Activated T-helper 17 cell treated with anti-CD3 and anti-CD28 coated beads, Interleukin-2, amount 50 U/mL, for 72 hours (primary cell): ENCODE data around the gene TUBB2B. TPM values are rescaled to one million over a fixed set of nuclear protein-coding genes. Genes with fewer than 3 reads are reported as not detected.

Source experiments
- ATAC-seq: fragments of 150-1000 bp; cut with Tn5 transposase; replicated peaks from 2 replicates; pipeline ENCODE4 v1.10.0; 2021; ENCODE audit warnings: mild to moderate bottlenecking, moderate library complexity
- H3K27ac Mint-ChIP-seq: one replicate; pipeline ENCODE4 v1.8.0; 2022; ENCODE audit warnings: mixed read lengths
- H3K27me3 Mint-ChIP-seq: one replicate; pipeline ENCODE4 v1.8.0; 2022; ENCODE audit warnings: mixed read lengths
- H3K36me3 Mint-ChIP-seq: one replicate; pipeline ENCODE4 v1.8.0; 2022; ENCODE audit warnings: low read depth, mild to moderate bottlenecking, mixed read lengths
- H3K4me1 Mint-ChIP-seq: one replicate; pipeline ENCODE4 v1.8.0; 2022; ENCODE audit warnings: mixed read lengths
- H3K4me3 Mint-ChIP-seq: one replicate; pipeline ENCODE4 v1.8.0; 2022; ENCODE audit warnings: mild to moderate bottlenecking, mixed read lengths
- H3K9me3 Mint-ChIP-seq: one replicate; pipeline ENCODE4 v1.8.0; 2022; ENCODE audit warnings: mixed read lengths
- total RNA-seq, 2 donors: library from RNA; stranded (reverse); gene quantifications; one replicate each; pipeline ENCODE4 v1.2.3, GENCODE V29; 2022

The TUBB2B gene
- total RNA-seq, 2 donors from 2014 or later = 0.35 TPM; not detected in 1

DNA sequence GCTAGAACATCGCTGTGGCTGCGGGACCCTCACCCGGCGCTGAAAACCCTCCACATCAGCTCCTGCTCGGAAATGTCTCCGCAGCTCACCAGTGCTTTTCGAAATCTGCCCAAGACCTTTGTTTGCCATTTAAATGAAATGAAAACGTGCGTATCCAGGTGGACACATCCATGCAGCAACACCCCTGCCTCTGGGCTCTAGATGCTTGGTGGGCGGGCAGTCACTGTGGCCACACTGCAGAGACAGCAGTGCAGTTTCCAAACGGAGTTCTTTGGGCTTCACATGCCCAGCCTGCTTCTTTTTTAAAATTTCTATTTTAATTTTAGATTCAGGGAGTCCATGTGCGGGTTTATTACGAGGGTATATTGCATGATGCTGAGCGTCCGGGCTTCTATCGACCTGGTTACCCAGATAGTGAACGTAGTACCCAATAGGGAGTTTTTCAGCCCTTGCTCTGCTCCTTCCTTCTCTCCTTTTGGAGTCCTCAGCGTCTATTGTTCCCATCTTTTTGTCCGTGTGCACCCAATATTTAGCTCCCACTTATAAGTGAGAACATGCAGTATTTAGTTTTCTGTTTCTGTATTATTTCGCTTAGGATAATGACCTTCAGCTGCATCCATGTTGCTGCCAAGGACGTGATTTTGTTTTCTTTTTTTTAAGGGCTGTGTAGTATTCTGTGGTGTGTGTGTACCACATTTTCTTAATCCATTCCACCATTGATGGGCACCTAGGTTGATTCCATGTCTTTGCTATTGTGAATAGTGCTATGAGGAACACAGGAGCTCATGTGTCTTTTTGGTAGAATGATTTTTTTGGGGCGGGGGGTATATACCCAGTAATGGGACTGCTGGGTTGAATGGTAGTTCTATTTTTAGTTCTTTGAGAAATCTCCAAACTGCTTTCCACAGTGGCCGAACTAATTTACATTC is 4.8 kb upstream of the TUBB2B start:
- peaks cover 6% of the 10 kb centered on the region for H3K36me3 Mint-ChIP-seq
- ATAC-seq = no peak
- no peak overlapping the region for H3K27ac Mint-ChIP-seq
- peaks cover 65% of the 10 kb centered on the region for H3K27me3 Mint-ChIP-seq
- no peaks in the 10 kb centered on the region for H3K9me3 Mint-ChIP-seq
- H3K4me1 Mint-ChIP-seq = peaks cover 14% of the 10 kb centered on the region
- peak overlapping the region; percentile 81 for H3K4me3 Mint-ChIP-seq

DNA sequence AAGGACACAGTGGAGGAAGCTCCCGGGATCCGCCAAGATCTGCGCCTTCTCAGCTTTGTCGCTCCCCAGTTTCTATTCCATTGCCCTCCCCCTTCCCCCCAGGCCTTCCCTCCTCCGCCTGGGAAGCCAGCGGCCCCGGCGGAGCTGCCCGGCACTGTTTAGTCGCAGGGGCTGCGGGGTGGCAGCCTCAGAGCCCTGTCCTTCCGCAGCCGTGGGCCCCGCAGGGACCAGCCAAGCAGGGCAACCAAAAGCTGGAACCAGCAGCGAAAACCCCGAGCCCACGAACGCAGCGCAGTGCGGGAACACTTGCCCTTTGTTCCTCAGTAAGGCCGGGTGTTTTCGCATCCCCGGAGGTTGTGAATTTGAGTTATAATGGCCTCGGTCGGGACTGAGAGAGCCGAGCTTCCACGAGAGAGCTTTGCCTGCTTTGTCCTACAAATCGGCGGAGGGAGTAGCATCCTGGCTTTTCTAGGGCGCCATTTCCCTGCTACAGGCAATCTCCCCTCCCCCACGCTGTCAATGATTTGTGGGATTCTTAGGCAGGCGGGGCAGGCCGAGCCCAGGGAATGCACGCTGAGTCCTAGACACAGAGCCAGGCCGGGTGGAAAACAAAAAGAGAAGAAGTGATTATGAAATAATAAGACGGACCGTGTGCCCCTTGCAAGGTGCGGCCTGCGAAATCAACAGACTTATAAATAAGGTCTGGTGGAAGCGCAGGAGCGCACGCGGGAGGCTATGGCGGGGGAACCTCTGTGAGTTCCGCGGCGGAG is 4.0 kb upstream of the TUBB2B start:
- Mint-ChIP-seq H3K36me3 (peaks cover 6% of the 10 kb centered on the region), H3K27ac (no peak overlapping the region), H3K4me1 (peaks cover 14% of the 10 kb centered on the region), H3K9me3 (no peaks in the 10 kb centered on the region), H3K27me3 (peaks cover 69% of the 10 kb centered on the region), H3K4me3 (peak overlapping the region; percentile 81)
- ATAC-seq = no peak

DNA sequence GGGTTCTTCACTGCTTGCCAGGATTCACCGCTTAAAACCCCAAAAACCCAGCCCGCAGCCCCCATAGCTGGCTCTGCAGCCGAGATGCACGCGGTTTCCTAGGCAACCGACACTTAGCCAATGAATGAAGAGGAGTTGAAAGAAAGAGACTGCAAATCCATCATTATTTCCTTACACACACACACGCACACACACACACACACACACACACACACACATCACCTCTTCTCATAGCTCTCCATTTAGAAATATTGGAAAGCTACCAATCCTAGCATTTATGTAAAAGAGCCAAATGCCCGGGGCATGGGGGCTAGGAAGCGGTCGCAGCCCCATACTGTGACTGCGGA is 3.4 kb upstream of the TUBB2B start:
- H3K9me3 Mint-ChIP-seq = no peaks in the 10 kb centered on the region
- peaks cover 14% of the 10 kb centered on the region for H3K4me1 Mint-ChIP-seq
- H3K4me3 Mint-ChIP-seq = peak overlapping the region; percentile 81
- H3K27me3 Mint-ChIP-seq = peaks cover 69% of the 10 kb centered on the region
- peaks cover 6% of the 10 kb centered on the region for H3K36me3 Mint-ChIP-seq
- H3K27ac Mint-ChIP-seq = no peak overlapping the region
- ATAC-seq = no peak

DNA sequence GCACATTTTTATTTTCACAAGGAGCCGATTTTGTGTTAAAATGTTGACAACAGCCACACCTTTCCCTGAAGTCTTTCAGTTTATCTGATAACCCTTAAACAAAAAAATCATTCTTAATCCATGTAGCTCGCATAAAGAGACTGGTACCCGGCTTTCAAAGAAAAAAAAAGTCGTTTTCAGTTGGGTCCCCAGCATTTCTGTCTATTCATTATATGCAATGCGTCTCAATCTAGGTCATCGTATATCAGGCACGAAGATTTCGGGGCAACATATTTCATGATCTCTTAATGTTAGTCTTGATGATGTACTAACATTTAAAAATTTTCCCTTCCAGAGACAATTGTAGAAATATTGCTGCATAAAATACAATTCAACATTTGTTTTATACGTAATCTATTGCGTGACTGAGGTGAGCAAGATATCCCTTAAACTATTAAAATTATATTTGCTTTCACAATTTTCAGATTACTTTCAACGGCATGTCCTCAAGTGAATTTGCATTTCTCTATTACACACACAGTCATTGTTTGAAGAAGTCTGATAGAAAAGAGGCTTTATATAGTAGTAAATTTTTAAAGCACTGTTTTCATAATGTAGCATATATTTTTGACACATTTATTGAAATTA is 2.9 kb upstream of the TUBB2B start:
- Mint-ChIP-seq H3K9me3 (no peaks in the 10 kb centered on the region), H3K4me1 (peaks cover 14% of the 10 kb centered on the region), H3K4me3 (peak overlapping the region; percentile 81), H3K27me3 (peaks cover 64% of the 10 kb centered on the region), H3K36me3 (peaks cover 6% of the 10 kb centered on the region), H3K27ac (no peak overlapping the region)
- no peak for ATAC-seq

- peak overlapping the region; percentile 81 for H3K4me3 Mint-ChIP-seq
- peaks cover 6% of the 10 kb centered on the region for H3K36me3 Mint-ChIP-seq
- peak; percentile 50 for ATAC-seq
- H3K27me3 Mint-ChIP-seq = peaks cover 64% of the 10 kb centered on the region
- peaks cover 14% of the 10 kb centered on the region for H3K4me1 Mint-ChIP-seq
- no peaks in the 10 kb centered on the region for H3K9me3 Mint-ChIP-seq
- H3K27ac Mint-ChIP-seq = no peak overlapping the region
These were observed 2.2 kb upstream of the TUBB2B start for GRCh38 chr6:3229566-3230178.

- peak; percentile 50 for ATAC-seq
- peak overlapping the region; percentile 81 for H3K4me3 Mint-ChIP-seq
- H3K4me1 Mint-ChIP-seq = peaks cover 14% of the 10 kb centered on the region
- H3K27ac Mint-ChIP-seq = peak overlapping the region; percentile 26
- H3K36me3 Mint-ChIP-seq = peaks cover 6% of the 10 kb centered on the region
- H3K9me3 Mint-ChIP-seq = no peaks in the 10 kb centered on the region
- peaks cover 60% of the 10 kb centered on the region for H3K27me3 Mint-ChIP-seq
These were observed 1.5 kb upstream of the TUBB2B start for GRCh38 chr6:3228771-3229565.

GRCh38 chr6:3228046-3228671 is 706 bp upstream of the TUBB2B start:
- no peak overlapping the region for H3K27ac Mint-ChIP-seq
- peak overlapping the region; percentile 81 for H3K4me3 Mint-ChIP-seq
- peaks cover 6% of the 10 kb centered on the region for H3K36me3 Mint-ChIP-seq
- no peak for ATAC-seq
- H3K4me1 Mint-ChIP-seq = peaks cover 14% of the 10 kb centered on the region
- no peaks in the 10 kb centered on the region for H3K9me3 Mint-ChIP-seq
- H3K27me3 Mint-ChIP-seq = peaks cover 53% of the 10 kb centered on the region

DNA sequence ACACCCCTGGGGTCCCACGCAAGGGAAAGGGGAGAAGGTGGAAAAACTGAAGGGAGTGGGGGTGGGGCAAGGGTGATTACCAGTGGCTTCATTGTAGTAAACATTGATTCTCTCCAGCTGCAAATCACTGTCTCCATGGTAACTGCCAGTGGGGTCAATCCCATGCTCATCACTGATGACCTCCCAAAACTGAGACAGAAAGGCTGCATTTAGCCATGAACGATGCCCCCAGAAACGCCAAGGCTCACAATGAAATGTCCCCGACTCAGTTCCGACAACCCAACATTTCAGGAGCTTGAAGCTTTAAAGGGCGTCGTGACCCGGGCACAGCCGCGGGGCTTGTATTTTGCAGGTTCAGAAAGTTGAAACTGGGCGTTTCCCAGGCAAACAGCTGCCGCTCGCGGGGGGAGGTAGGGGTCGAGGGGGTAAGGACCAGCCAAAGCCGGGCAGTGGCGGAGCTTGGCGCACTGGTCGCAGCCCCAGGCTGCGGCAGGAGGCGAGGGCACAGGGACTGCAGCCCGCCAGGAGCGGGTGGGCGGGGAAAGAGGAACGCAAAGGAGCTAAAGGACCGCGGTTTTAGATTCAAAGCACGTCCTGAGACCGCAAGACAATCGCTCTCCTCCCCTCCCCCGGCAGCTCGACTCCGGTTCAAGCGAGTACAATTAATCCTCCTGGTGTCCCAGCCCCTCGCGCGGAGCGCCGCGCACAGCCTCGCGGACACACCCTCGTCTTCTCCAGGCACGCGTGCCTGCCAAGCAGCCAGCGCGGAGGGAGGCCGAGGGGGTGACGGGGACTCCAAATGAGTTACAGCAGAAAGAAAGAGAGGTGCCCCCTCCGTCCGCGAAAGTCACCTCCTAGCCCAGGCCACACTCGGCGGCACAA is 731 bp downstream of the TUBB2B start:
- Mint-ChIP-seq H3K4me1 (peaks cover 11% of the 10 kb centered on the region), H3K27ac (no peak overlapping the region), H3K27me3 (peaks cover 38% of the 10 kb centered on the region), H3K9me3 (peaks cover 6% of the 10 kb centered on the region), H3K4me3 (peak overlapping the region; percentile 73), H3K36me3 (peaks cover 6% of the 10 kb centered on the region)
- ATAC-seq = peak; percentile 34

GRCh38 chr6:3226042-3226441 is 1.4 kb downstream of the TUBB2B start:
- Mint-ChIP-seq H3K36me3 (peaks cover 6% of the 10 kb centered on the region), H3K9me3 (peaks cover 7% of the 10 kb centered on the region), H3K4me1 (peaks cover 8% of the 10 kb centered on the region), H3K4me3 (peak overlapping the region; percentile 73), H3K27ac (no peak overlapping the region), H3K27me3 (peaks cover 34% of the 10 kb centered on the region)
- no peak for ATAC-seq

DNA sequence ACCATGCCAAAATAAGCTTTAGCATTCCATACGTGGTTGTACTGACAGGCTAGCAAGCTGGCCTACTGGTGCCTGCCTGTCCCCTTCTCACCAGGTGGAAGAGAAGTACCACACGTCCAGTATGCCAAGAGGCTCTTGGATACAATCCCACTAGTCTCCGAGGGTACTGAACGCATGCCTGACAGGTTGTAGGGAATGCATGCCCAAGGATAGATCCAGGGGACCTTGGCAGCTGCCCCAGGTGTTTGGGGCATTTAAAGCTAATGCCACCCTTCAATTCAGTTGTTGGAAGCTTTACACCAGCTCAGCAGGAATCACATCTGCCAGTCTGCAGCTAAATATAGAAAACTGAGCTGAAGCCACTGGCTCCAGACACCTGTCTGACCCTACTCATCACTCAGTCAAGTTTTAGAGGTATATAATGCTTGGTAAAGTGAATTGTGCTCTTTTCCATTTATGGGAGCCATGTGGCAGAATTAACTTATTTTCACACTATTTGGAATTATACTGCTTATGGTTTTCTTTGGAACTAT is 4.9 kb downstream of the TUBB2B start:
- H3K36me3 Mint-ChIP-seq = no peaks in the 10 kb centered on the region
- no peak for ATAC-seq
- no peak overlapping the region for H3K4me3 Mint-ChIP-seq
- peaks cover 24% of the 10 kb centered on the region for H3K27me3 Mint-ChIP-seq
- H3K27ac Mint-ChIP-seq = no peak overlapping the region
- H3K4me1 Mint-ChIP-seq = no peaks in the 10 kb centered on the region
- peaks cover 7% of the 10 kb centered on the region for H3K9me3 Mint-ChIP-seq

GRCh38 chr6:3221578-3221977 is 5.9 kb downstream of the TUBB2B start:
- H3K4me3 Mint-ChIP-seq = no peak overlapping the region
- ATAC-seq = peak; percentile 62
- H3K36me3 Mint-ChIP-seq = no peaks in the 10 kb centered on the region
- H3K27ac Mint-ChIP-seq = no peak overlapping the region
- H3K27me3 Mint-ChIP-seq = peaks cover 24% of the 10 kb centered on the region
- peaks cover 7% of the 10 kb centered on the region for H3K9me3 Mint-ChIP-seq
- H3K4me1 Mint-ChIP-seq = no peaks in the 10 kb centered on the region

DNA sequence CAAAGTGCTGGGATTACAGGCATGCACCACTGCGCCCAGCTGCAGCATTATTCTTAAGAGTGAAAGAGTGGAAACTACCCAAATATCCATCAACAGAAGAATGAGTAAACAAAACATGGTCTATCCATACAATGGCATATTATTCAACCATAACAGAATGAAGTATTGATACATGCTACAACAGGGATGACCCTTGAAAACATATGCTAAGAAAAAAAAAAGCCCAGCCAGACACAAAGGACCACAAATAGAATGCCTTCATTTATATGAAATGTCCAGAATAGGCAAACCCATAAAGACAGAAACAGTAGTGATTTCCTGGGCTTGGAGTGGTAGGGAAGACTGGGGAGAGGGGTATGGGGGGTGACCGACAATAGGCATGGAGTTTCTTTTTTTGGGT is 7.1 kb downstream of the TUBB2B start:
- H3K9me3 Mint-ChIP-seq = peaks cover 7% of the 10 kb centered on the region
- ATAC-seq = no peak
- H3K4me3 Mint-ChIP-seq = no peak overlapping the region
- H3K27me3 Mint-ChIP-seq = peaks cover 27% of the 10 kb centered on the region
- H3K27ac Mint-ChIP-seq = no peak overlapping the region
- H3K36me3 Mint-ChIP-seq = no peaks in the 10 kb centered on the region
- no peaks in the 10 kb centered on the region for H3K4me1 Mint-ChIP-seq
